ENCODE data around the gene CDK6. TPM values are rescaled to one million over a fixed set of nuclear protein-coding genes. Genes with fewer than 3 reads are reported as not detected.

Gene CDK6
- total RNA-seq, 2 donors from 2014 or later = 13.6 to 39.9 TPM

- no peak overlapping the region for H3K4me3 ChIP-seq
- TF ChIP-seq POLR2AphosphoS5 (IDR thresholded peaks at IDR 0.05) (no peak), POLR2A (IDR thresholded peaks at IDR 0.05) (no peak)
- TF ChIP-seq, protein P1, sequence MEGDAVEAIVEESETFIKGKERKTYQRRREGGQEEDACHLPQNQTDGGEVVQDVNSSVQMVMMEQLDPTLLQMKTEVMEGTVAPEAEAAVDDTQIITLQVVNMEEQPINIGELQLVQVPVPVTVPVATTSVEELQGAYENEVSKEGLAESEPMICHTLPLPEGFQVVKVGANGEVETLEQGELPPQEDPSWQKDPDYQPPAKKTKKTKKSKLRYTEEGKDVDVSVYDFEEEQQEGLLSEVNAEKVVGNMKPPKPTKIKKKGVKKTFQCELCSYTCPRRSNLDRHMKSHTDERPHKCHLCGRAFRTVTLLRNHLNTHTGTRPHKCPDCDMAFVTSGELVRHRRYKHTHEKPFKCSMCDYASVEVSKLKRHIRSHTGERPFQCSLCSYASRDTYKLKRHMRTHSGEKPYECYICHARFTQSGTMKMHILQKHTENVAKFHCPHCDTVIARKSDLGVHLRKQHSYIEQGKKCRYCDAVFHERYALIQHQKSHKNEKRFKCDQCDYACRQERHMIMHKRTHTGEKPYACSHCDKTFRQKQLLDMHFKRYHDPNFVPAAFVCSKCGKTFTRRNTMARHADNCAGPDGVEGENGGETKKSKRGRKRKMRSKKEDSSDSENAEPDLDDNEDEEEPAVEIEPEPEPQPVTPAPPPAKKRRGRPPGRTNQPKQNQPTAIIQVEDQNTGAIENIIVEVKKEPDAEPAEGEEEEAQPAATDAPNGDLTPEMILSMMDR (IDR thresholded peaks at IDR 0.05) = no peak
- no peaks in the 10 kb centered on the region for H3K36me3 ChIP-seq
- H3K27ac ChIP-seq = no peak overlapping the region
- no peaks in the 10 kb centered on the region for H3K4me1 ChIP-seq (replicated peaks)
- intact Hi-C loops (cut with DNase I) = no loop called here
- no peak for DNase-seq (ENCODE audit: low spot score)
- no peaks in the 10 kb centered on the region for H3K9me3 ChIP-seq
- 96% methylated on average over 4 of the region's 4 CpGs for WGBS
- no peaks in the 10 kb centered on the region for H3K27me3 ChIP-seq (replicated peaks; ENCODE audit: insufficient read depth)
Observed at GRCh38 chr7:92843034-92843760, 6.8 kb upstream of the CDK6 start.

DNA sequence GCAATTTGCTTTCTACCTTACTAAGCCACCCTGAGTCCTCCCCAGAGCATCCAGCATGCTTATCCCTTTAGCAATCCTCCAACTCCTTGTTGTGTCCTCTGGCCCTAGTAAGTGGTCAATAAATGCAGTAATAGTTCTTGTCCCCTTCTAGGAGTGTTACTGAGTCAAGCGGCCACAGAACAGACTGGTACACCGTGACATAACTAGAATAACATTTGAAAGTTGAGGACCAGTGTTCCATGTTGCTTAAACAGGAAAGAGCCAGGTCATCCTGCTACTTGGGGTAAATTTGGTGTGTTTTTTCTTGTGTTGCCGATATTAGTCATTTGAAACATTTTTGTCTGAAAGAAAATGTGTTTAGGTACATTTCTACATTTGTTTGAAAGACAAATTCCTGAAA, 4.8 kb upstream of the CDK6 start:
- H3K27ac ChIP-seq = no peak overlapping the region
- H3K27me3 ChIP-seq (replicated peaks; ENCODE audit: insufficient read depth) = no peaks in the 10 kb centered on the region
- no peak overlapping the region for H3K4me3 ChIP-seq
- TF ChIP-seq POLR2AphosphoS5 (IDR thresholded peaks at IDR 0.05) (no peak), POLR2A (IDR thresholded peaks at IDR 0.05) (no peak)
- TF ChIP-seq, protein P1 (IDR thresholded peaks at IDR 0.05) = no peak
- intact Hi-C loops (cut with DNase I) = no loop called here
- no peaks in the 10 kb centered on the region for H3K4me1 ChIP-seq (replicated peaks)
- no peaks in the 10 kb centered on the region for H3K9me3 ChIP-seq
- no peaks in the 10 kb centered on the region for H3K36me3 ChIP-seq
- no peak for DNase-seq (ENCODE audit: low spot score)
- 89% methylated on average over 3 of the region's 3 CpGs for WGBS

- H3K27ac ChIP-seq = no peak overlapping the region
- no peaks in the 10 kb centered on the region for H3K4me1 ChIP-seq (replicated peaks)
- DNase-seq (ENCODE audit: low spot score) = no peak
- H3K36me3 ChIP-seq = no peaks in the 10 kb centered on the region
- TF ChIP-seq POLR2A (IDR thresholded peaks at IDR 0.05) = no peak
- TF ChIP-seq, protein P1 (IDR thresholded peaks at IDR 0.05) = no peak
- TF ChIP-seq POLR2AphosphoS5 (IDR thresholded peaks at IDR 0.05) = no peak
- no peak overlapping the region for H3K4me3 ChIP-seq
- H3K9me3 ChIP-seq = no peaks in the 10 kb centered on the region
- WGBS = 69% methylated on average over 5 of the region's 5 CpGs
- intact Hi-C loops (cut with DNase I) = no loop called here
- no peaks in the 10 kb centered on the region for H3K27me3 ChIP-seq (replicated peaks; ENCODE audit: insufficient read depth)
Observed at GRCh38 chr7:92840316-92840715, 3.9 kb upstream of the CDK6 start.

- Histone ChIP-seq H3K27ac (no peak overlapping the region), H3K4me3 (no peak overlapping the region), H3K4me1 (replicated peaks) (no peaks in the 10 kb centered on the region), H3K36me3 (no peaks in the 10 kb centered on the region), H3K9me3 (no peaks in the 10 kb centered on the region), H3K27me3 (replicated peaks; ENCODE audit: insufficient read depth) (no peaks in the 10 kb centered on the region)
- WGBS = 78% methylated on average over 1 of the region's 1 CpG
- DNase-seq (ENCODE audit: low spot score) = no peak
- intact Hi-C loops (cut with DNase I) = loop anchor here (10.0 kb wide), 1 partner anchor 315 kb away; the partner anchor contains the start of genes PEX1 and RBM48
- TF ChIP-seq POLR2AphosphoS5 (IDR thresholded peaks at IDR 0.05) (no peak), POLR2A (IDR thresholded peaks at IDR 0.05) (no peak)
- TF ChIP-seq, protein P1 (IDR thresholded peaks at IDR 0.05) = no peak
Observed at GRCh38 chr7:92839901-92840300, 3.5 kb upstream of the CDK6 start.

- Histone ChIP-seq H3K27ac (no peak overlapping the region), H3K9me3 (no peaks in the 10 kb centered on the region), H3K36me3 (no peaks in the 10 kb centered on the region), H3K4me3 (no peak overlapping the region), H3K4me1 (replicated peaks) (no peaks in the 10 kb centered on the region), H3K27me3 (replicated peaks; ENCODE audit: insufficient read depth) (no peaks in the 10 kb centered on the region)
- no peak for DNase-seq (ENCODE audit: low spot score)
- TF ChIP-seq, protein P1 (IDR thresholded peaks at IDR 0.05) = no peak
- TF ChIP-seq POLR2AphosphoS5 (IDR thresholded peaks at IDR 0.05) (no peak), POLR2A (IDR thresholded peaks at IDR 0.05) (no peak)
- intact Hi-C loops (cut with DNase I) = loop anchor here (10.0 kb wide), 1 partner anchor 314 kb away; the partner anchor contains the start of genes PEX1 and RBM48
Observed at GRCh38 chr7:92838934-92839333, 2.6 kb upstream of the CDK6 start.

All from prostate gland (tissue), 2 donors.